CD4-positive, alpha-beta memory T cell (primary cell): Measurements from ENCODE around the gene CSE1L. TPM values are rescaled to one million over a fixed set of nuclear protein-coding genes. Genes with fewer than 3 reads are reported as not detected.

Source experiments
- CTCF ChIA-PET: fragments of 350-600 bp; sonication (Branson Sonifier 250); formaldehyde crosslinking; loops from one replicate; lab custom pipeline; 2021; ENCODE audit warnings: inconsistent platforms; ENCODE audit not compliant: partially characterized antibody; lab: Charles Lee
- POLR2A ChIA-PET: fragments of 350-600 bp; sonication (Branson Sonifier 250); formaldehyde crosslinking; loops from one replicate; lab custom pipeline; 2021; ENCODE audit not compliant: partially characterized antibody; lab: Charles Lee
- DNase-seq, 5 donors: peaks; one replicate each; pipeline versions ENCODE4 v3.0.0 to v3.0.0-alpha.2; 2020 to 2022; ENCODE audit warnings: mixed read lengths in 1 of 5
- H3K27ac ChIP-seq: one replicate; pipeline ENCODE4 v1.7.0; 2013; ENCODE audit warnings: low read depth, low read length
- H3K27me3 ChIP-seq: 2 replicates; pipeline ENCODE4 v1.7.0; 2013; ENCODE audit warnings: mild to moderate bottlenecking, low read length, moderate library complexity; ENCODE audit not compliant: insufficient read depth
- H3K36me3 ChIP-seq: 2 replicates; pipeline ENCODE4 v1.7.0; 2013; ENCODE audit warnings: mild to moderate bottlenecking, low read length, moderate library complexity; ENCODE audit not compliant: insufficient read depth
- H3K4me1 ChIP-seq: 2 replicates; pipeline ENCODE4 v1.7.0; 2013; ENCODE audit warnings: mild to moderate bottlenecking, low read length, moderate library complexity; ENCODE audit not compliant: insufficient read depth
- H3K4me3 ChIP-seq, 2 donors: one replicate each; pipeline ENCODE4 v1.7.0; 2013; ENCODE audit warnings: low read length in 2 of 2, mild to moderate bottlenecking in 1 of 2
- H3K9me3 ChIP-seq, 2 donors: one replicate each; pipeline ENCODE4 v1.7.0; 2013; ENCODE audit warnings: low read length in 2 of 2, control low read depth in 1 of 2; ENCODE audit not compliant: control insufficient read depth in 1 of 2
- H3K27ac Mint-ChIP-seq, 7 donors: one replicate each; pipeline ENCODE4 v1.8.0; 2020 to 2021; ENCODE audit warnings: mixed read lengths in 7 of 7, mild to moderate bottlenecking in 6 of 7, inconsistent platforms in 3 of 7, moderate library complexity in 3 of 7
- H3K27me3 Mint-ChIP-seq, 2 donors: one replicate each; pipeline ENCODE4 v1.8.0; 2020 to 2021; ENCODE audit warnings: mixed read lengths in 2 of 2
- H3K36me3 Mint-ChIP-seq, 2 donors: one replicate each; pipeline ENCODE4 v1.8.0; 2020 to 2021; ENCODE audit warnings: mixed read lengths in 2 of 2, inconsistent platforms in 1 of 2, mild to moderate bottlenecking in 1 of 2
- H3K4me1 Mint-ChIP-seq, 4 donors: one replicate each; pipeline ENCODE4 v1.8.0; 2020 to 2021; ENCODE audit warnings: mixed read lengths in 4 of 4, mild to moderate bottlenecking in 1 of 4
- H3K4me3 Mint-ChIP-seq, 8 donors: one replicate each; pipeline ENCODE4 v1.8.0; 2020 to 2021; ENCODE audit warnings: mixed read lengths in 8 of 8, mild to moderate bottlenecking in 7 of 8, moderate library complexity in 6 of 8, inconsistent platforms in 3 of 8
- H3K9me3 Mint-ChIP-seq, 8 donors: one replicate each; pipeline ENCODE4 v1.8.0; 2020 to 2021; ENCODE audit warnings: mixed read lengths in 8 of 8, mild to moderate bottlenecking in 5 of 8, inconsistent platforms in 3 of 8, moderate library complexity in 1 of 8
- intact Hi-C: fragments of 100-400 bp; cut with micrococcal nuclease; formaldehyde crosslinking; loops from one replicate; pipeline ENCODE4 v1.15.1; 2023
- polyA plus RNA-seq, 2 donors: library from polyadenylated mRNA; unstranded; fragments of 300-500 nt; fragmentation: Illumina TruSeq; gene quantifications; one replicate each; pipeline ENCODE4 v1.2.3, GENCODE V29; 2021
- total RNA-seq, 2 experiments: library from RNA; stranded (reverse); gene quantifications; one replicate each; pipeline ENCODE4 v1.2.3, GENCODE V29; 2021

Gene CSE1L
- total and polyA plus RNA-seq, 4 experiments from 2014 or later: 24.1 to 45.8 (median 40.9) TPM

DNA sequence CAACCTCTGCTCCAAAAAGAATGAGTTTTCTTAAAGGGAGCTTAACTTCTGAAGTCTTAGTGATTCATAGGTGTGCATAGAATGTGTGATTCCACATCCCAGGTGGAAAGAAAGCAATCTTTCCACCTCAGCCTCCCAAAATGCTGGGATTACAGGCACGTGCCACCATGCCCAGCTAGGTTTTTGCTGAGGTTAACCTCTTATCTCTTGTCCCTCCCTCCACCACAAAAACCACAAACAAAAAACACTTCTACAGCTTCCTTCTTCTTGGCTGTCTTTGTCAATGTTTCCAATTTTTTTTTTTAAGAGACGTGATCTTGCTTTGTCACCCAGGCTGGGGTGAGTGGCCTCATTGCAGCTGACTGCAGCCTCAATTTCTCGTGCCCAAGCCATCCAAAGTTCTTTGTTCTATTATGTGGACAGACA is 8.1 kb upstream of the CSE1L start:
- Histone ChIP-seq H3K27ac (no peak overlapping the region), H3K4me1 (peaks cover 23% of the 10 kb centered on the region), H3K4me3 (no peak overlapping the region), H3K9me3 (no peaks in the 10 kb centered on the region), H3K36me3 (peaks cover 5% of the 10 kb centered on the region), H3K27me3 (no peaks in the 10 kb centered on the region)
- intact Hi-C loops: loop anchor here (2.0 kb wide), 1 partner anchor 181 kb away; the partner anchor contains the start of gene DDX27
- Mint-ChIP-seq H3K36me3 (peaks cover 13 to 21% of the 10 kb centered on the region in 2 donors), H3K27me3 (no peaks in the 10 kb centered on the region), H3K4me3 (peak overlapping the region in 7 of 8 donors; percentile 14 to 67 (median 54)), H3K9me3 (no peaks in the 10 kb centered on the region), H3K4me1 (peaks cover 16 to 20% (median 18%) of the 10 kb centered on the region in 4 donors), H3K27ac (peak overlapping the region; percentile 22 to 92 (median 81))
- CTCF ChIA-PET: interaction anchor here (1.1 to 1.4 kb wide), 2 partner anchors 8 to 179 kb away, joined by 4 read pairs; partner anchors contain the start of gene CSE1L
- peak in 4 of 5 donors; percentile 31 to 34 (median 34) for DNase-seq
- POLR2A ChIA-PET: interaction anchor here (0.6 to 2.6 kb wide), 4 partner anchors 8 to 353 kb away, joined by 3 to 28 read pairs (median 3); partner anchors contain the start of gene CSE1L

DNA sequence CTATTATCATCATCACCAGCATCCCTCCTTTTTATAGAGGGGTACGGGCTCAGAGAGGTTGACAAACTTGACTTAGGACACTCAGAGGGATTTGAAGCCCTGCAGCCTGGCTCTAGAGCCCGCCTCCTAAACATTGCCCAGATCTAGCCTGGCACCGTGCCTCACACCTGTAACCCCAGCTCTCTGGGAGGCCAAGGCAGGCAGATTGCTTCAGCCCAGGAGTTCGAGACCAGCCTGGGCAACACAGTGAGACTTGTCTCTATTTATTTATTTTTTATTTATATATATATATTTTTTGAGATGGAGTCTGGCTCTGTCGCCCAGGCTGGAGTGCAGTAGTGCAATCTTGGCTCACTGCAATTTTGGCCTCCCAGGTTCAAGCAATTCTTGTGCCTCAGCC is 6.3 kb upstream of the CSE1L start:
- DNase-seq: no peak
- H3K27ac Mint-ChIP-seq: peak overlapping the region in 1 of 7 donors; percentile 6

DNA sequence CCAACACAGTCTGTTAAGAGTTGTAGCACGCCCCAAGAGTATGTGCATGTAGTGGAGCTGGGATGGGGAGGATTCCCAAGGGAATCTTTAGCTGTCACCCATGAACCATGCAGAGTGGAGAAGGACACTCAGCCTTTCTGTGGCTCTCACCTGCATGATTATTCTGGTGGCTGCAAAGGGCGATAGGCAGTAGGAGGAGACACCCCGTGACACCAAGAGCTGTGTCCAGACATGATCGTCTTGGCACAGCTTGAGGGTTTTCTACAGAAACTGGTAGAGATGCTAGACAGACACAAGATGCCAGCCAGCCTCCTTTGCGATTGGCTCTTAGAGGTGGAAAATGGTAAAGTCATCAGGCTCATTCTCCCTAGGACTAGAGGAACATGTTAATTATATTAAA is 3.1 kb upstream of the CSE1L start:
- Histone ChIP-seq H3K4me3 (no peak overlapping the region), H3K9me3 (no peaks in the 10 kb centered on the region), H3K27me3 (no peaks in the 10 kb centered on the region), H3K4me1 (peaks cover 35% of the 10 kb centered on the region), H3K27ac (no peak overlapping the region), H3K36me3 (no peaks in the 10 kb centered on the region)
- Mint-ChIP-seq H3K4me1 (peaks cover 21 to 40% (median 29%) of the 10 kb centered on the region in 4 donors), H3K27ac (peak overlapping the region in 1 of 7 donors; percentile 21), H3K36me3 (peaks cover 0 to 13% of the 10 kb centered on the region in 2 donors), H3K9me3 (no peaks in the 10 kb centered on the region), H3K4me3 (peak overlapping the region in 2 of 8 donors; percentile 5 to 32), H3K27me3 (no peaks in the 10 kb centered on the region)
- DNase-seq: no peak
- intact Hi-C loops: loop anchor here (10.0 kb wide), 3 partner anchors 218 to 1538 kb away; partner anchors contain the start of genes NCOA3, PREX1 and UBE2V1
- ChIA-PET POLR2A (no interaction called here), CTCF (no interaction called here)

More for the DNA sequence above, 6.3 kb upstream of the CSE1L start:
- H3K36me3 Mint-ChIP-seq: peaks cover 0 to 5% of the 10 kb centered on the region in 2 donors
- intact Hi-C loops: loop anchor here (2.0 to 10.0 kb wide), 4 partner anchors 179 to 1535 kb away; partner anchors contain the start of genes DDX27, NCOA3, PREX1 and UBE2V1
- POLR2A ChIA-PET: no interaction called here
- H3K4me3 Mint-ChIP-seq: no peak overlapping the region
- H3K4me3 ChIP-seq: no peak overlapping the region
- H3K36me3 ChIP-seq: no peaks in the 10 kb centered on the region
- H3K4me1 ChIP-seq: peaks cover 23% of the 10 kb centered on the region
- CTCF ChIA-PET: no interaction called here
- no peaks in the 10 kb centered on the region for H3K9me3 ChIP-seq
- no peaks in the 10 kb centered on the region for H3K9me3 Mint-ChIP-seq
- peaks cover 16 to 20% (median 18%) of the 10 kb centered on the region in 4 donors for H3K4me1 Mint-ChIP-seq
- no peaks in the 10 kb centered on the region for H3K27me3 Mint-ChIP-seq
- no peak overlapping the region for H3K27ac ChIP-seq
- H3K27me3 ChIP-seq: no peaks in the 10 kb centered on the region

DNA sequence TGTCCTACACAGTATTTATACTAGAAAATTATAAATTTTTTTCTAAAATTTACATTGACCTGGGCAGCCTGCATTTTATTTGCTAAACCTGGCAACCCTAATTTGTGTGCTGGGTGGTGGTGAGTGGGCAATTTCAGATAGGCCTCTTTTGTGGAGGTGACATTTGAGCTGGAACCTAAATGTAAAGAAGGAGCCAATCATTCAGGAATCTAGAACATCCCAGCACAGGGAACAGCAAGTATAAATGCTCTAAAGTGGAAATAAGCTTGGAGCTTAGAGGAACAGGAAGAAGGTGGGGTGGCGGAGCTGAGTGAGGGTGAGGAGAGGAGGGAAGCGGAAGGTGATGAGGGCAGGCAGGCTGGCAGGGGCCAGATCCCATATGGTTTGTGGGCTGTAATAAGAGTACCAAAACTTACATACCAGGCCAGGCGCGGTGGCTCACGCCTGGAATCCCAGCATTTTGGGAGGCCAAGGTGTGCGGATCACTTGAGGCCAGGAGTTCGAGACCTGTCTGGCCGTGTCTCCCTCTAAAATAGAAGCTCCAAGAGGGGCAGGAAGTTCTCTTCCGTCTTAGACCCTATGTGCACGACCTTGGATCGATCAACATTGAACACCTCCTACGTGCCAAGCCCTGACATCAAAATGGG is 549 bp upstream of the CSE1L start:
- POLR2A ChIA-PET: interaction anchor here (1.0 to 2.7 kb wide), 10 partner anchors 8 to 1689 kb away, joined by 3 to 28 read pairs (median 6); partner anchors contain the start of genes ARFGEF2, DDX27, ZMYND8 and ZNFX1
- peak overlapping the region; percentile 98 to 99 (median 99) for H3K27ac Mint-ChIP-seq
- H3K4me3 Mint-ChIP-seq: peak overlapping the region; percentile 97 to 99 (median 98)

DNA sequence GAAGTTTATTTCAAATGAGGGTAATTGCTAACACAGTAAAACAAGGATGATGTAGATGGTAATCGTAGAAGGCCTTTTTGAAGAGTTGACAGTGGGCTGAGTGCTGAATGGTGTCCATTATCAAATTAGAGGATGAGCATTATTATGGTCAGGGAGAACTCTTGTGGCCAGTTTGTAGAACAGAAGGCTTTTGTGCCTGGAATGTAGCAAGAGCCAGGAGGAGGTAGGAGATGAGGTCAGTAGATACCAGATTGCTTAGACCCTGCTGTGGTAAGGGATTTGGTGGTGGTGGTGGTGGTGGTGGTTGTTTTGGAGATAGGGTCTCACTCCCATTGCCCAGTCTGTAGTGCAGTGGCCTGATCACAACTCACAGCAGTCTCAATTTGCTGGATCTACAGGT is 6.2 kb downstream of the CSE1L start:
- H3K4me3 Mint-ChIP-seq: peak overlapping the region in 4 of 8 donors; percentile 25 to 61 (median 48)

More for the DNA sequence above, 549 bp upstream of the CSE1L start:
- CTCF ChIA-PET: interaction anchor here (0.6 to 1.2 kb wide), 2 partner anchors 9 to 13 kb away, joined by 3 to 4 read pairs; no protein-coding TSS in a partner anchor
- Mint-ChIP-seq H3K9me3 (no peaks in the 10 kb centered on the region), H3K27me3 (no peaks in the 10 kb centered on the region), H3K4me1 (peaks cover 21 to 43% (median 32%) of the 10 kb centered on the region in 4 donors), H3K36me3 (peaks cover 5 to 18% of the 10 kb centered on the region in 2 donors)
- no peaks in the 10 kb centered on the region for H3K9me3 ChIP-seq
- H3K27ac ChIP-seq: peak overlapping the region; percentile 87
- no peaks in the 10 kb centered on the region for H3K27me3 ChIP-seq
- H3K4me1 ChIP-seq: peaks cover 40% of the 10 kb centered on the region
- peak in 1 of 5 donors; percentile 53 for DNase-seq
- intact Hi-C loops: loop anchor here (1.0 to 10.0 kb wide), 7 partner anchors 124 to 1541 kb away; partner anchors contain the start of genes ARFGEF2, DDX27, NCOA3 and PREX1
- H3K4me3 ChIP-seq: peak overlapping the region; percentile 99 to 100
- H3K36me3 ChIP-seq: no peaks in the 10 kb centered on the region

DNA sequence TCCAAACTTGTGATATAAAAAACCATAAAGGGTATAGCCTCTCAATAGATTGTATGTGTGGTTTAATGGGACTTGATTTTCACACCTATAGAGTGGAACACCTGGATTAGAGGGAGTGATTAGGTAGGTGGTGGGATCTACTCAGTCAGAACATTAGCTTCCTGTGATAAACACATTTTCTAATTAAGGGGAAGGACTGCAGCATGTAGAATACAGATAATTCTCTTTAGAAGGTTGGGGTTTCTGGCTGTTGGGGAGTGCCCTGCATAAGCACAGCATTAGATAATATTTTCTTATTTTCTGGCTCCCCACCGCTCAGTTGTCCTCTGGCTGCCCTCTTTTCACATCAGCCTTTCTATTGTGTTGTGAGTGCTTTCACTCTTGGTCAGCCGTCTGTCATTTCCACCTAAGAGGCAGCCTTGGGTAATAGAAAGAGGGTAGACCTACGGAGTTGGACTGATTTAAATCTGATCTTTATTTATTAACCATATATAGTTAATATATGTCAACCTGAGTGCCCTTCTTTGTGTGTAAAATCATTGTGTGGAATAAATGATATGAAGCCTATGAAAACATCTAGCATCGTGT is 8.0 kb downstream of the CSE1L start:
- POLR2A ChIA-PET: no interaction called here
- CTCF ChIA-PET: no interaction called here
- peaks cover 8 to 30% of the 10 kb centered on the region in 2 donors for H3K36me3 Mint-ChIP-seq

More for the DNA sequence above, 6.2 kb downstream of the CSE1L start:
- no peaks in the 10 kb centered on the region for H3K9me3 ChIP-seq
- H3K36me3 ChIP-seq: peaks cover 8% of the 10 kb centered on the region
- CTCF ChIA-PET: no interaction called here
- H3K27ac ChIP-seq: no peak overlapping the region
- intact Hi-C loops: no loop called here
- POLR2A ChIA-PET: no interaction called here
- DNase-seq: no peak
- H3K27ac Mint-ChIP-seq: peak overlapping the region in 6 of 7 donors; percentile 10 to 42 (median 23)
- no peak overlapping the region for H3K4me3 ChIP-seq
- peaks cover 74% of the 10 kb centered on the region for H3K4me1 ChIP-seq
- H3K27me3 ChIP-seq: no peaks in the 10 kb centered on the region
- H3K36me3 Mint-ChIP-seq: peaks cover 13 to 30% of the 10 kb centered on the region in 2 donors
- peaks cover 37 to 82% (median 58%) of the 10 kb centered on the region in 4 donors for H3K4me1 Mint-ChIP-seq
- no peaks in the 10 kb centered on the region for H3K9me3 Mint-ChIP-seq
- no peaks in the 10 kb centered on the region for H3K27me3 Mint-ChIP-seq

More for the DNA sequence above, 8.0 kb downstream of the CSE1L start:
- intact Hi-C loops: no loop called here
- H3K4me3 Mint-ChIP-seq: peak overlapping the region in 3 of 8 donors; percentile 20 to 47 (median 25)
- Histone ChIP-seq H3K4me1 (peaks cover 58% of the 10 kb centered on the region), H3K4me3 (no peak overlapping the region), H3K27me3 (no peaks in the 10 kb centered on the region), H3K27ac (no peak overlapping the region), H3K36me3 (peaks cover 8% of the 10 kb centered on the region), H3K9me3 (no peaks in the 10 kb centered on the region)
- H3K27ac Mint-ChIP-seq: peak overlapping the region in 3 of 7 donors; percentile 21 to 65 (median 35)
- H3K4me1 Mint-ChIP-seq: peaks cover 27 to 64% (median 43%) of the 10 kb centered on the region in 4 donors
- no peaks in the 10 kb centered on the region for H3K27me3 Mint-ChIP-seq
- no peaks in the 10 kb centered on the region for H3K9me3 Mint-ChIP-seq
- no peak for DNase-seq
